Pancreas (tissue), 10 donors: ENCODE measurements around the gene LGALS7. TPM values are rescaled to one million over a fixed set of nuclear protein-coding genes. Genes with fewer than 3 reads are reported as not detected.
"Not testable (repeated sequence)": the region's sequence is repeated elsewhere in the genome, so short reads cannot be mapped to it uniquely, and the experiment has no call there.

Experiments used
- ATAC-seq, 4 donors: fragments of 200-7000 bp; cut with Tn5 transposase; one replicate each; pipeline versions ENCODE4 v1.8.0 to v1.9.1; 2020; ENCODE audit warnings: mild to moderate bottlenecking in 4 of 4, moderate library complexity in 4 of 4
- DNase-seq, 6 donors: peaks; one replicate each; pipeline ENCODE4 v3.0.0-alpha.2; 2020
- FAIRE-seq: peaks from 2 replicates; lab custom pipeline; 2012; peaks lifted over from hg19 to GRCh38; lab: Jason Lieb, UNC
- H3K27ac ChIP-seq, 4 donors: fragments of 200-600 bp; sonication (generic); 1 replicate in 3 of 4; 2 replicates in 1 of 4; pipeline versions ENCODE4 v1.5.0 to v1.8.0; 2020
- H3K27me3 ChIP-seq, 4 donors: fragments of 200-600 bp; one replicate each; pipeline ENCODE4 v1.8.0; 2021
- H3K36me3 ChIP-seq, 3 donors: fragments of 200-600 bp; sonication (generic) in 1 of 3; one replicate each; pipeline versions ENCODE4 v1.5.0 to v1.8.0; 2020 to 2021
- H3K4me1 ChIP-seq, 3 donors: fragments of 200-600 bp; one replicate each; pipeline ENCODE4 v1.8.0; 2021
- H3K4me3 ChIP-seq, 4 donors: fragments of 200-600 bp; sonication (generic) in 2 of 4; one replicate each; pipeline versions ENCODE4 v1.5.0 to v1.8.0; 2020 to 2021
- H3K9me3 ChIP-seq, 4 donors: fragments of 200-600 bp; one replicate each; pipeline ENCODE4 v1.8.0; 2021
- CTCF ChIP-seq, 4 donors: fragments of 200-600 bp; sonication (generic) in 3 of 4; IDR thresholded peaks; one replicate each; pipeline versions ENCODE4 v1.5.0 to v1.8.0; 2021; ENCODE audit warnings: antibody characterized with exemption in 4 of 4
- WGBS, 2 donors: extraction: QIAGEN DNeasy Blood & Tissue Kit; methylation state at CpG; one replicate each; pipeline ENCODE4 v1.1.7; 2013; 5-methylcytosine and 5-hydroxymethylcytosine counted together
- intact Hi-C, 3 donors: fragments of 100-400 bp; cut with DNase I; formaldehyde crosslinking; loops; one replicate each; pipeline versions ENCODE4 v1.11.1 to v1.14.2; 2022
- polyA plus RNA-seq, 2 donors: library from polyadenylated mRNA; stranded (reverse); fragments of 200-250 nt; gene quantifications; one replicate each; pipeline ENCODE4 v1.2.3, GENCODE V29; 2013
- total RNA-seq, 6 donors: library from RNA; stranded (reverse); fragmentation: NEBNext Ultra II Directional in 4 of 6; extraction: Animal tissue kit (Norgen Biotek cat#: 25700) in 4 of 6; gene quantifications; one replicate each; pipeline versions ENCODE4 v1.2.1 to v1.2.4, GENCODE V29; 2021 to 2023
- donor health status: healthy with polysubstance abuse.
- donor health status: DM: no; HTN: no; CAD: no; lungs with moderate emphysema.
- donor health status: DM: no; HTN: no; CAD: no.
- donor health status: control.
- donor health status: control.
- donor health status: Bipolar disorder and iron deficiency.
- donor health status: DM: yes; HTN: yes; CAD: no.
- donor health status: DM: no; HTN: no; CAD: no.
- donor health status: DM: no; HTN: no; CAD: no.
- donor health status: DM: yes; HTN: yes; CAD: no.

The LGALS7 gene
- total and polyA plus RNA-seq, 8 donors, result not detected

DNA sequence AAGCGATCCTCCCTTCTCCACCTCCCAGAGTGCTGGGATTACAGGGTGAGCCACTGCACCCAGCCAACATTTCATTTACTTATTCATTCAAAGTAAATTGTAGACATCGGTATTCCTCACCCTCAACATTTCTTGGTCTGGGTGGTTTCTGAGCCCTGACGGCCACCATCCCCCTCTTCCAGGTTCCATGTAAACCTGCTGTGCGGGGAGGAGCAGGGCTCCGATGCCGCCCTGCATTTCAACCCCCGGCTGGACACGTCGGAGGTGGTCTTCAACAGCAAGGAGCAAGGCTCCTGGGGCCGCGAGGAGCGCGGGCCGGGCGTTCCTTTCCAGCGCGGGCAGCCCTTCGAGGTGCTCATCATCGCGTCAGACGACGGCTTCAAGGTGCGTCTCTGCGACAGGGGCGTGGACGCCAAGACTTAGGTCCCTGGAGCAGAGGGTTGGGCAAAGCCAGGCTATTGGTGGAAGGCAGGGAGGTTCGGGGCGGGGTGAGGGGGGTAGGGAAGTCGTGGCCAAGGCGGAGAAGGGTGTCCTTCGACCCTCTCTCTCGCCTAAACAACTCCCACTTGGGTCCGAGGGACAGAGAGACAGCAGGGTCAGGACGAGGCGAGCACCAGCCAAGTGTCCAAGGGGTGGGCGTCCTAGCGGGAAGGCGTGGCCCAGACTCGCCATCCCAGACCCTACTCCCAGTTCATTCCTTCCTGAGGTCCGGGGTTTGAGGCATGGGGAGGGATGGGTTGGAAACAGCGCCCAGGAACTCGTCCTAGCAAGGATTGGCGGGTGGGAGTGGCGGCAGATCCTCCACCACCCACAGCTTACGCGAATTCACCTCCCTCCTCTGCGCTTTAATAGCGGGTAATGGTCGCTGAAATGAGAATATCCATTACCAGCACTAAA is 17.4 kb upstream of the LGALS7 start:
- DNase-seq, H3K36me3 ChIP-seq, H3K27ac ChIP-seq, H3K4me1 ChIP-seq, FAIRE-seq, H3K27me3 ChIP-seq, H3K9me3 ChIP-seq, H3K4me3 ChIP-seq, intact Hi-C loops: not testable (repeated sequence)
- peak in 2 of 4 donors; percentile 2 to 8 for ATAC-seq
- WGBS, 2 donors, result 74 to 75% methylated on average over 10 to 18 of the region's 49 CpGs

DNA sequence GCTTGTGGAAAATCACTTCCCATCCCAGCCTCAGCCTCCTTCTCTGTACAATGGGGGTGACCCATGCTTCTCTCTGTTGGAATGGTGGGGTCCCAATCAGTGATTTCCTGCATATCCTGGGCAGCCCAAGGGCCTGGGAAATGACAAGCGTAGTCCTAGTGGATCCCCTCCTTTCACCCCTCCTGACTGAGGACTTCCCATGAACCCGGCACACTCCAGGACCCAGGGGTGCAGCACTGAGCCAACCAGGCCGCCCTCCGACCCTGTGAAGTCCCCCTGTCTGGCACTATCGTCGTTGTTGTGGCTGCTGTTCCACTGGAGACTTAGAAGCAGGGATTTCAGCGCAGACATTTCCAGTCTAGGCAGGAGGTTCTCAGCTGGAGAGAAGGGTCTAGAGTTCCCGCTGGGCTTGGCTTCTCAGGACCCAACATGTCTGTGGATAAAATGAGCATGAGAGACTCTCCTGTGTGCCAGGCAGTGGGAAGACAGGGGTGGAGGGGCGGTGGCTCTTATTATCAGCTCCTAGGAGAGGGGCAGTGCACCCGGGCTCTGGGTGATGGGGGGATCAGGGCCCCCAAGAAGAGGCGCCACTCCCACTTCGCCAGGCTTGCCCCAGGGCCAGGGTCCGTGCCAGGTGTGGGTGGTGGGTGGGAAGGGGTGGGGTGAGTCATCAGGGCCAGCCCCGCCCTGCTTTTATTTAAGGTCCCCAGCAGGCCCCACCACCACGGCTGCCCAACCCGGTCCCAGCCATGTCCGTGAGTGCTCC is 15.3 kb upstream of the LGALS7 start, which contains the start of gene LGALS7B:
Gene LGALS7B, plus strand, starts transcription at position 723 of the 766 bp plus-strand sequence. Its CDS starts 27 bp downstream, at position 750.
- intact Hi-C loops, result no loop called here
- Histone ChIP-seq H3K27me3 (no peaks in the 10 kb centered on the region), H3K4me3 (no peak within 1 kb of the TSS), H3K9me3 (no peaks in the 10 kb centered on the region), H3K4me1 (peaks cover 0 to 4% (median 0%) of the 10 kb centered on the region in 3 donors), H3K36me3 (no peaks in the 10 kb centered on the region), H3K27ac (no peak within 1 kb of the TSS)
- ATAC-seq (no peak), DNase-seq (no peak), FAIRE-seq (no peak)
- no peak for TF ChIP-seq CTCF (IDR thresholded peaks at IDR 0.05)
- WGBS, 2 donors, result 84% methylated on average over 12 to 14 of the region's 17 CpGs

GRCh38 chr19:38786572-38787265 is 13.4 kb upstream of the LGALS7 start:
- Histone ChIP-seq H3K4me3 (no peak overlapping the region), H3K27ac (no peak overlapping the region), H3K36me3 (no peaks in the 10 kb centered on the region), H3K4me1 (peaks cover 0 to 4% (median 0%) of the 10 kb centered on the region in 3 donors), H3K27me3 (no peaks in the 10 kb centered on the region), H3K9me3 (no peaks in the 10 kb centered on the region)
- DNase-seq (no peak), ATAC-seq (no peak), FAIRE-seq (no peak)
- intact Hi-C loops, result no loop called here
- WGBS, 2 donors, result 82 to 85% methylated on average over 11 of the region's 11 CpGs
- TF ChIP-seq CTCF (IDR thresholded peaks at IDR 0.05), result no peak

DNA sequence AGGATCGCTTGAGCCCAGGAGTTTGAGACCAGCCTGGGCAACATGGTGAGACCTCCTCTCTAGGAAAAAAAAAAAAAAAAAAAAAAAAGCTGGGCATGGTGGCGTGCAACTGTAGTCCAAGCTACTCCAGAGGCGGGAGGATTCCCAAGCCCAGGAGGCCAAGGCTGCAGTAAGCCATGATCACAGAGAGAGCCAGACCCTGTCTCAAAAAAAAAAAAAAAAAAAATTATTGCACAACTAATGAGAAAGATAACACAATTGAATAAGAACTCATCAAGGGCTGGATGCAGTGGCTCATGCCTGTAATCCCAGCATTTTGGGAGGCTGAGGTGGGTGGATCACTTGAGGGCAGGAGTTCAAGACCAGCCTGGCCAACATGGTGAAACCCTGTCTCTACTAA is 12.7 kb upstream of the LGALS7 start:
- DNase-seq, H3K27me3 ChIP-seq, intact Hi-C loops, H3K4me3 ChIP-seq, FAIRE-seq, H3K36me3 ChIP-seq, H3K9me3 ChIP-seq, H3K27ac ChIP-seq, H3K4me1 ChIP-seq, ATAC-seq: not testable (repeated sequence)
- 93 to 95% methylated on average over 3 of the region's 3 CpGs for WGBS, 2 donors

GRCh38 chr19:38785187-38785699 is 11.9 kb upstream of the LGALS7 start:
- intact Hi-C loops, result no loop called here
- Histone ChIP-seq H3K27ac (no peak overlapping the region), H3K27me3 (no peaks in the 10 kb centered on the region), H3K36me3 (no peaks in the 10 kb centered on the region), H3K9me3 (no peaks in the 10 kb centered on the region), H3K4me3 (no peak overlapping the region), H3K4me1 (peaks cover 0 to 4% (median 0%) of the 10 kb centered on the region in 3 donors)
- DNase-seq (no peak), FAIRE-seq (no peak), ATAC-seq (no peak)
- no peak for TF ChIP-seq CTCF (IDR thresholded peaks at IDR 0.05)
- 96 to 100% methylated on average over 7 of the region's 7 CpGs for WGBS, 2 donors
